Medulla oblongata (tissue), 1 donor: ENCODE measurements around the gene C16orf46.
"Not testable (repeated sequence)": the region's sequence is repeated elsewhere in the genome, so short reads cannot be mapped to it uniquely, and the experiment has no call there.

Experiments
- DNase-seq: peaks from one replicate; pipeline ENCODE4 v3.0.0-alpha.2; 2015; ENCODE audit errors: extremely low spot score

C16orf46 gene, protein sequence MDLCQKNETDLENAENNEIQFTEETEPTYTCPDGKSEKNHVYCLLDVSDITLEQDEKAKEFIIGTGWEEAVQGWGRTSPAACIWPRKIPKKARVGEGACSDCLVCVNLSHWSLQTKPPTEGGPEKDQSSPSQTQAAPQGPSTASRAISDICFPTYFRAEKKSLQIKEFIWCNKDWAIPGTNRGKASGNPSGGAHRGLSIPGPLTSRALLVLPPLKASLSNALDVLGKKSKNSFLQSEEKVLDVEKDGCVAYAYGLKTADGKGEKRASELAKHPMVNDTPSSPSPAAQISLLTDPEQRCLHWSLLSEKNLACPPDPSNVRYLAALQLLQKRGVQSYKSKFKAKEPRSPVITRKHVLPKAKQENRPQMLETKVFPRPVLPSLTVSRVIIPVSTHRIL

DNA sequence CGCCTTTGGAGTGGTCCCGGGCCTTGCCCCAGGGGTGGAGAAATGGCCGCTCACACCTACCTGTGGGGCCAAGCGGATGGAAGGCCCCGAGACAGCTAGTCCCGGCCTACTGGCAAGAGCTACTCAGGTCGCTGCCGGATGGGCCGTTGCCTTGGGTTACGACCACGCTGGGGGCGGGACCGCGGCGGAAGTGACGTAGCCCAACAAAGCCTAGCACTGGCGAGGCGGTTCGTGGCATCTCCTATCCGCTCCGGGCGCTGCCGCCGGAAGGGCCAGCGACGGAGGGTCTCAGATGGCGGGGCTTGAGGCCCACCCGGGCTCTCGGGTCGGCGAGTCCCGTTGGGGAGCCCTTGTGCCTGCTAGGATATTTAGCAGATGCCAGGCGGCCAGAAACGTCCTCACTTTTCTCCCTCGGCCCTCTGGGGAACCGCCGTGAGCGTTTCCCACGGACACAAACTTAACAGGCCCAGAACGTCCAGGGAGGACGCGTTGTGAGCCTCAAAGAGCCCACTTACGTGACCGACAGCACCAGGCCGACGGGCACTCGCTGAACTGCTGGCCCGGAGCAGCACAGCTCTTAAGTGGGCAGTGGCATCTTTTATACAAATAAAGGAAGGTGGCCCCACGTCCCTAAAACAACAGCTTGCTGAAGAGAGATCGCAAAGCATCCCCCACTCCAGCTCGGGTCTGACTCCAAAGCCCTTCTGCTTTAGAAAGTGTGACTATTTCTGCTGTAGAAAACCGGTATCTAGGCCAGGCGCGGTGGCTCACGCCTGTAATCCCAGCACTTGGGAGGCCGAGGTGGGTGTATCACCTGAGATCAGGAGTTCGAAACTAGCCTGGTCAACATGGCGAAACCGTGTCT, at the start of gene C16orf46:
Gene C16orf46, minus strand, starts transcription at position 163 of the 865 bp plus-strand sequence. CDS start 13,283 bp downstream, outside the sequence.
- DNase-seq: peak; percentile 97

DNA sequence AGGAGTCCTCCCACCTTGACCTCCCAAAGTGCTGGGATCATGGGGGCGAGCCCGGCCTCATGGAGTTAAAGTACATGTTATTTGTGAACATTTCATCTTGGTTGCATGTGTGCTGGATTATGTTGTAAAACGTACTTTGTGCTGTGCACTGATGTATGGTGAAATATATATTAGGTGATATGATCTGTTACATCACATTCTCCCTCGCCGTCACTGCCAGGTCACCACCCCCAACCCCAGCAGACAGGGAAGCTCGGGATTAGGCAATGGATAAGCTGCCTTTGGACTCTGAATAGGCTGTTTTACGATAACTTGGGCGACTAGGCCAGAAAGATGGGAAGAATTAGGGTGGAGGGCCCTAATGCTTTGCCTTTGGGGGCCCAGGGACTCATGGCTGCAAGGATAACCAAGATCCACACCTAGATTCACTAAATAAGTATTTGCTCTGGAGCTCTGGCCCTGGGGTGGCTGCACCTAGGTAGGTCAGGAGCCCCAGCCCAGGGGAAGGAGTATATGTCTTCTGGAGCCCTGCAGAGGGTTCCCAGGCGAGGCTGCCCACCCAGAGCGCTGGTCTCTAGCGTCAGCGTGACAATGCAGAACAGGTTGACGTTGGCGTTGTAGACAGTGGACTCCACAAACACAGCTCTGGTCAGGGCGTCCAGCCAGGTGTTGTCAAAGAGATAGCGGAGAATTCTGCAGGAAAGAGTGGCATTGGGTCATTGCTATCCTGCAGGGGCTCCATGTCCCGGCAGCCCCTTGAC, 46.2 kb upstream of the C16orf46 start:
- DNase-seq: no peak

DNA sequence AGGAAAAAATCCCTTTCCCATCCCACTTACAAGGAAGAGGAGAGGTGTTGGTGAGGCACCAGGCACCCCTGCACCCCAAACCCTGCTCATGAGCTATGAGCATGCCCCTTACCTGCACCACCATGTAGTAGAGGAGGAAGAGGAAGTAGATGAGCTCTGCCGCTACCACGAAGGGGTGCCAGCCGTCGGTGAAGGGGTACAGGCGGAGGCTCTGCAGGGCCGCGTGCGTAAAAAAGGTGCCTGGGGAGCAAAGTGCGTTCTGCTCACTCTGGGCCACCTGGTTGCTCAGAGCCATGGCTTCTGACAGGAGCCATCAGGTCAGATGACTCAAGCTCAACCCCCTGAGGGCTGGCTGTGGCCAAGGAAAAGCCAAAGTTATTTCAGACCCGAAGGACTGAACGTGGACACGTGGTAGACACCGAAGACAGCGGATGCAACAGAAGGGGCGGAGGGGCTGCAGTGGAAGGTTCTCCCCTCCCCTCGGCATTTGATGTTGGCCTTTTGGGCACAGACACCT, 44.5 kb upstream of the C16orf46 start:
- no peak for DNase-seq

DNA sequence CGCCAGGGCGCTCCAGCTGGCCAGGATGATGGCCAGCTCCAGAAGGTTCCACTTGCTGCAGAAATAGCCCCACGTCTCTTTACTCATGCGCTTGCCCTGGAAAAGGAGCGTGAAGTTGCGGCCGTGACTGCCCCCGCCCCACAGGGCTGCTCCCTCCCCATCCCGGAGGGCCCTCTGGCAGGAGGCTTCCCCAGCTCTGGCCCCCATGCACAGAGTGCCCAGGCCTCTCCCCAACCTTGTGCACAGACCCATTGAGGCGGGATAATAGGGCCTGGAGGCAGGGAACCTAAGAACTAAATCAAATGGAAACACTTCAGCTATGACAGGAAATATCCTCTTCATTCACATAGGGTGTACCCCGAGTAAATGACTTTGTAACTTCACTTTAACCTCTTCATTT, 40.4 kb upstream of the C16orf46 start:
- no peak for DNase-seq

DNA sequence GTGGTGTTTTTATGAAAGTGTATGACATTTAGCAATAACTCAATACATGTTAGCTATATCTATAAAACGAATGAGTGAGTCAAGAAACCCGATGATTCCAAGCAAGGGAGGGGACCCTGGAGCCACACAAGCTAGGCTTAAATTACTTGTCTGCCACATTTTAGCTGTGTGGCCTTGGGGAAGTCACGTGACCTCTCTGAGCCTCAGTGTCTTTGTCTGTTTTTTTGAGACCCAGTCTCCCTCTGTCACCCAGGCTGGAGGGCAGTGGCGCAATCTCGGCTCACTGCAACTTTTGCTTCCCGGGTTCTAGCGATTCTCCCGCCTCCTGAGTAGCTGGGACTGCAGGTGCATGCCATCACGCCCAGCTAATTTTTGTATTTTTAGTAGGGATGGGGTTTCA, 39.2 kb upstream of the C16orf46 start:
- no peak for DNase-seq

DNA sequence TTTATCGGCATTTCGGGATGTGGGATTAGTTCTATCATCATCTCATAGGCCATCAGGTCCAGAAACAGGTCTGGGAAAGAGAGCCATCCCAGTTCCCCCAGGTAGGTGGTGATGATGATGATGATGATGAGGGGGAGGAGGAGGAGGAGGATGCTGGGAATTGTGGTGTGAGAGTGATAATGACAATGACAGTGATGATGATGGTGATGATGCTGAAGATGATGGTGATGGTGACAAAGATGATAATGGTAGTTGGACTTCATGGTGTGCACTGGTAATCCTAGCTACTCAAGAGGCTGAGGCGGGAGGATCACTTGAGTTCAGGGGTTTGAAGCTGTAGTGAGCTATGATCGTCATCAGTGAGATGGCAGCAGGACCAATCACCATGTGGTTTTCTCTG, 35.4 kb upstream of the C16orf46 start:
- no peak for DNase-seq

DNA sequence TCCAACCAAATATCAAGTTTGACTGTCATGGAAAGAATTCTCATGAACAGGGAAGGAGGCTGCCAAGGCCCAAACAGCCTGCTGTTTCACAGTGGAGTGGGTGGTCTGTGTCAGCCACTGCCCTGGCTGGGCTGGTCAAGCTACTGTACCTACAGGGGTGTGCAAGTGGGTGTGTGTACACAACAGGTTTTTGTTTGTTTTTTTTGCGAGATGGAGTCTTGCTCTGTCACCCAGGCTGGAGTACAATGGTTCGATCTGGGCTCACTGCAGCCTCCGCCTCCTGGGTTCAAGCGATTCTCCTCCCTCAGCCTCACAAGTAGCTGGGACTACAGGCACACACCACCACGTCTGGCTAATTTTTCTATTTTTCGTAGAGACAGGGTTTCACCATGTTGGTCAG, 32.2 kb upstream of the C16orf46 start:
- DNase-seq: not testable (repeated sequence)

DNA sequence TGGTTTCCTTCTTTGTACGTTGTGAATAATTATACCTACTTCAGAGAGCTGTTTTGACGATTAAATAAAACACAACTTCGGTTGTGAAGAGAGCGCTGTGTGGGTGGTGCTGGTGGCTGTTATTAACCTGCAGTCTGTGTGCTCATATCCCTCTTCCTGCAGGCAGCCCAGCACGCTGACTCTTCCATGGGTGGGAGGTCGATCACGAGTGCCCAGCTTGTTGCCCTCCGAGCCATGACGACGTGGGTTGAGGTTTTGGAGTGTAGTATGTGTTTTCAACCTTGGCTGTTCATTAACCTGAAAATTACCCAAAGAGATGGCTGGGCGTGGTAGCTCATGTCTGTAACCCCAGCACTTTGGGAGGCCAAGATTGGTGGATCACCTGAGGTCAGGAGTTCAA, 30.5 kb upstream of the C16orf46 start:
- no peak for DNase-seq

DNA sequence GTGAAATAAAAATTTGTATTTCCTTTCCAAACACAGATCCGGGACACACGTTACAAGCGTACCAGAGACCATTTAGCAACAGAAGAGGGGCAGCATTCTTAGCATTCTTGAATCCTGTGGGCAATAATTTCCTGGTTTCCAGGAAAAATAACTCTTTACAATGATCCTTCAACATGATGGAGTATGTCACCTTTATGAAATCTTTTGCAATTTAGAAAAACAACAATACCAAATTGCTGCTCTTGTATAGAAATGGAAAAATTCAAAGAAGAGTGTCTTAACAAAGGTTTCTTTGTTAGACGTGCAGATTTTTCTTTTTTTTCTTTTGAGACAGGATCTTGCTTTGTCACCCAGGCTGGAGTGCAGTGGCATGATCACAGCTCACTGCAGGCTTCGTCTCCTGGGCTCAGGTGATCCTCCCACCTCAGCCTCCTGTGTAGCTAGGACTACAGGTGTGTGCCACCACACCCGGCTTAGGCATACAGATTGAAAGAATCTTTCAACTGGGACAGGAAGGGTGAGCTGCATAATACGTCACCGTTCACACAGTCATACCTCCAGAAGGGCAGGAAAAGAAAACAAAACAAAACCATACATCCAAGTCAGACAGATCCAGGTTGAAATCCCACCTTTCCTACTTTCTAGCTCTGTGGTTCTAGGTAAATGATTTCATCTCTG, 29.9 kb upstream of the C16orf46 start:
- DNase-seq: peak; percentile 9

DNA sequence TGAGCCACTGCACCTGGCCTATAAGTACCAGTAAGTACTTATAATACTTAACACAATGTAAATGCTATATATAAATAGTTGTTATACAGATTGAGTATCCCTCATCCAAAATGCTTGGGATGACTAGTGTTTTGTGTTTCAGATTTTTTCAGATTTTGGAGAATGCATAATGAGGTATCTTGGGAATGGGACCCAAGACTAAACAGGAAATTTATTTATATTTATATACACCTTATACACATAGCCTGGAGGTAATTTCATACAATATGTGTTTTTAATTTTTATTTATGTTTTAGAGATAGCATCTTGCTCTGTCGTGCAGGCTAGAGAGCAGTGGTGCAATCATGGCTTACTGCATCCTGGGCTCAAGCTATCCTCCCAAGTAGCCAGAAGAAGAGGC, 28.9 kb upstream of the C16orf46 start:
- no peak for DNase-seq

DNA sequence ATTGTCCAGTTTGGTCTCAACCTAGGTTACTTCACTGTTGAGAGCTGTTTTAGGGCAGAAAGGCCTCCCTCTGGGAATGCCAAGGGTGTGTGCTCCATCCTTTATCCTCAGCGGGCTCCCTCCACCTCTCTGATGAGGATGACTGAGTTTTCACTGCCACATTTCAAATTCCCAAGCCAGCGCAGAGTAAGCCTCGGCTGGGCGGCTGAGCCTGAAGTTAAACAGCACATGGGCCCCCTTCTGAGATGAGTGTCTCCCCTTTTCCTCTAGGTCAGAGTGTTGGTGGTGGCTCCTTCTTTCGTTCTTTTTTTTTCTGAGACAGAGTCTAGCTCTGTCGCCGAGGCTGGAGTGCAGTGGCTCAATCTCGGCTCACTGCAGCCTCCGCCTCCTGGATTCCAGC, 24.7 kb upstream of the C16orf46 start:
- DNase-seq: no peak

DNA sequence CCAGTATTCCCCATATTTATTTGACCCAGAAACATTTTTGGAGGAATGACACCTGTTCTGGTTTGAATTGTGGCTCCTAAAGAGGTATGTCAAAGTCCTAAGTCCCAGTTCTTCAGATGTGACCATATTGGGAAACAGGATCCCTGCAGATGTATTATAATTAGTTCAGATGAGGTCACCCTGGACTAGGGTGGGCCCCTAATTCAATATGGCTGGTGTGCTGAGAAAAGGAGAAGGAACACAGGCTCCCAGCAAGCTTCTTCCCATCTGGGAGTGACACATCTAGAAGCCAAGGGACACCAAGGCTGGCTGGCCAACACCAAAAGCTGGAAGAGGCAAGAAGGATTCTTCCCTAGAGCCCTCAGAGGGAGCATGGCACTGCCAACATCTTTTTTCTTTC, 22.9 kb upstream of the C16orf46 start:
- no peak for DNase-seq

DNA sequence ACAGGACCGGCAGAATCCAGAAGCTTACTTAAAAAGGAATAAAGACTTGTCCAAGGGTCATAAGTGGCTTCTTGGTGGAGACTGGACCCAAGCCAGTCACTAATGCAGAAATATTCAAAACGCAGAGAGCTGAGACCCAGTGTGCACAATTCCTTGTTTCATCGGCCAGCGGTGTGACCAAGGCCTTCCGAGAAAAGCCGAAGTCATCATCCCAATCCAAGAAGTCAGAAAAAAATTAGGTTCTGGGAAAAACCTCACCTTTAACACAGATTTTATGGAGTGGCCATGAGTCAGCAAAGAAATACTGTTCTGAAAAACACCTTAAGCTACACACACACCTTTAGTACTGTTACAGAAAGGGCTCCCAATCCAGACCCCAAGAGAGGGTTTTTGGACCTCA, 20.2 kb upstream of the C16orf46 start:
- DNase-seq: no peak

DNA sequence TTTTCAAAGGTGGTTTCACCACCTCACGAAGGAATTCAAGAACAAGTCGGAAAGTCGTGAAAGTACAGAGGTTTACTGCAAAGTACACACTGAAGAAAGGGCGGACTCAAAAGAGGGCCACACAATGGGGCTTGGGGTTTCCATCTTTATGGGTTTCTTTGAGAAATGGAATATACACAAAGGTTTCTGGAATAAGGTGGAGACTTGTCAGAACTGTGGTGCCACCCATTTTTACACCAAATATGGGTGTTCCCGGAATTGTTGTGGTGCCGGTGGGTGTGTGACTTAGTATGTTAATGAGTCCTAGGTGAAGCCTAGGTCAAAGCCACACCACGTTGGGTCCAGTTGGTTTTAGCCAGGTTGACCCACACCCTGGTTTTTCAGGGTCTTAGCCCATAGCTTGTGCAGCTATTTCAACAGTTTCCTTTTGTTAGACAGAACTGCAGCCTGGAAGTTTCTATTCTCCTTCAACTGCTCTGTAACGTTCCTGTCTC, 19.7 kb upstream of the C16orf46 start:
- DNase-seq: no peak

DNA sequence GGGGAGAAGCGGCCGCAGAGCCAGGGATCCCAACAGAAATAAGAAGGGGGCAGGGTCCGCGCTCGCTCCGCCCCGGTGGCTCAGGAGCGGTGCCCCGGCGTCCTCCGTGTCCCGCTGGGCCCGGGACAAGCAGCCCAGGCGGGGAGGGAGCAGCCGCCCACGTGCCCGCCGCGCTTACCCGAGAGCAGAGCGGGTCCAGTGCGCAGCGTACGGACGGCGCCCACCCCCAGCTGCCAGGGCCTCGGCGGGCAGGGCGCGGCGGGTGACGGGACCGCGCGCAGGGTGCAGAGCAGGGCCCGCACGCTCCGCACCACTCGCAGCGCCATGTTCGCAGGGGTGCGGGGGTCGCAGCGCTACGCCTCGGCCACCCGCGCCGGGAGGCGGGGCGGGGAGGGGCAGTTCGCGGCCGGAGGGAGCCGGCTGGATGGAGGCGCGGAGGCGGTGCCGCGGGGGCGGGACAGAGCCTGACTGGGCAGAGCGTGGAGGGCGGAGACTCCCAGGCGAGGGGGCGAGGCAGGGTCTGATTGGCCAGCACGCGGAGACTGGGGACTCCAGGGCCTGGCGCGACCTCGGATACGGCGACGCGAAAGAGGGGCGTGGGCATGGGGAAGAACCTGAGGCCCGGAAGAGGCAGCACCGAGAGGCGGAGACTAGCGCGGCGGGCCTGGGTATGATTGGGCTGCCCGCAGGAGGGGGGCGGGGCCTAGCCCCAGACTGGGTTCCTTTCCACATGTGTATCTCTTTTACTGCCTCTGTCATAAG, 19.1 kb upstream of the C16orf46 start, which contains the start of gene GCSH:
Gene GCSH, minus strand, starts transcription at position 443 of the 762 bp plus-strand sequence. Its CDS starts 117 bp downstream, at position 326.
- peak; percentile 99 for DNase-seq

DNA sequence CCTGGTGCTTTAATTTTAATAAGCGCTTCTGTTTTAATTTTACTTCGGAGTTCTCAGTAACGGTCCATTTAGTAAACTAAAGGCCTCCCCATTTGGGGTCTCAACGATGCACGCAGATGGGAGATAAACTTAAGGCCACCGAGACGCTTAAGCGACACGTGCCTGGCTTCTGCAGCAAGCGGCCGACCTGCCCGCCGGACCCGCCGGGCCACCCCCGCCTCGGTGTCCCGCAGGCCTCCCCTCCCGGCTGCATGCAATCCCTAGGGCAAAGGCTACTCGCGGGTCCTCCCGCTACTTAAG, 18.6 kb upstream of the C16orf46 start:
- no peak for DNase-seq

DNA sequence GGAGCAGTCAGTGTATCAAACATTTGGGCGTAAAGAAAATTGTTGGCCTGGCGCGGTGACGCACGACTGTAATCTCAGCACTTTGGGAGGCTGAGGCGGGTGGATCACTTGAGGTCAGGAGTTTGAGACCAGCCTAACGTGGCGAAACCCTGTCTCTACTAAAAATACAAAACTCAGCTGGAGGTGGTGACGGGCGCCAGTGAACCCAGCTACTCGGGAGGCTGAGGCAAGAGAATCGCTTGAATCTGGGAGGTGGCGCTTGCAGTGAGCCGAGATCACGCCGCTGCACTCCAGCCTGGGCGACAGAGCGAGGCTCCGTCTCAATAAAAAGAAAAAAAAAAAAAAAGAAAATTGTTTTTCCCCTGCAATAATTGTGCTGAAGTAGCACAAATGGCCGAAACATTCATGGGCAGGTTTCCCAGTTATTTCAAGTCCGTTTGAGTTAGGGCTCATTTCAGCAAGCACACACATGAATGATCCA, 17.8 kb upstream of the C16orf46 start:
- no peak for DNase-seq

DNA sequence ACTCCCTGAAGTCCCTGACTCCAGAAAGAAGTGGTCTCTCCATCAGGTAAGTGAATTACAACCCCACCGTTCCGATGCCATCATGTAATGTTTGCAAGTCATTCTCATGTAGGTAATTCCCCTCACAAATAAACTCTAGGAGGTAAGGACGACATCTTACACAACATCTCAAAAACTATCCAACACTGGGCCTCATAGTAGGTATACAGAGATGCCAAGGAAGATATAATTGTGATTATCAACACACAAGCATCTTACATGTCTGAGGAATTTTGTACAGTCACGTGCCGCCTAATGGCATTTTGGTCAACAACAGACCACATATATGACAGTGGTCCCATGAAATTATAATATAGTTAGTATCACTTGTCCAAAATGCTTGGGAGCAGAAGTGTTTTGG, 11.8 kb upstream of the C16orf46 start:
- DNase-seq: no peak

DNA sequence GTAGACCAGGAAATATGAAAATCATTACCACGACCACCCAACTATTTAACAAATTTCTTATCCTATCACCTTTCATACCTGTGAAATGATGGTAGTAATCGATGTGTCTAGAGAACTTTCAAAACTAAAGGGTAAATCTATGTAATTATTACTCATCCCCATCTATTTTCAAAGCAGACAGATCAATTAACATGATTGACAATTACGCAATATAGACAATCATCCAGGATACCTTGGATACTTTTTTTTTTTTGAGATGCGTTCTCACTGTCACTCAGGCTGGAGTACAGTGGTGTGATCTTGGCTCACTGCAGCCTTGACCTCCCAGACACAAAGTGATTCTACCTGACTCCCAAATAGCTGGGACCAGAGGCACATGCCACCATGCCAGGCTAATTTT, 4.0 kb upstream of the C16orf46 start:
- no peak for DNase-seq

DNA sequence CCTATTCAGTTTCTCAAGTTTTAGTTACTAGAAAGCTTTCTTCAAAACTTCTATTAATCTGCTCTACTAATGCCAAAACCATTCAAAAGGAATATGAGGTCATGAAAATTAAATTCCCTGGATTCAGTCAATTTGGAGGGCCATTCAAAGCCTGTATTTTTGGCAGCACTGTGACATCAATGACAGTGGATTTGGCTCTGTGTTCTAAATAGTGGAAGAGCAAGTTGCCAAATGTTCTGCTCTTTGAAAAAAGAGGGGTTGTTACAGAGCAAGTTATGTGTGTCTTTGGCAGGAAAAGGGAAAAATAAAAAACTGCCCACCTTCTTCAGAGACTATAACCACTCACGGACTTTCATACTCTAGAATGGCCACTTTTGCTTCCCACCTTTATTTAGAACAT, 3.2 kb upstream of the C16orf46 start:
- peak; percentile 52 for DNase-seq
